GM23338 (cell line): ENCODE results near the gene BBLN. TPM values are rescaled to one million over a fixed set of nuclear protein-coding genes. Genes with fewer than 3 reads are reported as not detected.
A peak's percentile ranks its signal among the peaks of the same experiment; 100 is the strongest.
"Not testable (repeated sequence)": the region's sequence is repeated elsewhere in the genome, so short reads cannot be mapped to it uniquely, and the experiment has no call there.

ENCODE experiments used
- ATAC-seq: fragments of 200-7000 bp; cut with Tn5 transposase; 3 replicates; pipeline ENCODE4 v1.9.1; 2020
- DNase-seq: peaks from one replicate; pipeline ENCODE4 v3.0.0-alpha.2; 2015; ENCODE audit warnings: low spot score
- H2AFZ ChIP-seq: fragments of 200-600 bp; sonication (generic); 2 replicates; pipeline ENCODE4 v1.8.0; 2016; ENCODE audit warnings: antibody characterized with exemption, mild to moderate bottlenecking, moderate library complexity
- H3F3A ChIP-seq: fragments of 200-600 bp; sonication (generic); replicated peaks from 2 replicates; pipeline ENCODE4 v1.8.0; 2017; ENCODE audit warnings: antibody characterized with exemption, mixed run types, low read depth
- H3K27ac ChIP-seq: fragments of 200-600 bp; sonication (generic); 2 replicates; pipeline ENCODE4 v1.6.1; 2016; ENCODE audit warnings: low read depth
- H3K27me3 ChIP-seq: fragments of 200-600 bp; sonication (generic); 2 replicates; pipeline ENCODE4 v1.8.0; 2016; ENCODE audit warnings: mild to moderate bottlenecking, mixed run types, moderate library complexity; ENCODE audit not compliant: insufficient read depth
- H3K36me3 ChIP-seq: fragments of 200-600 bp; sonication (generic); 2 replicates; pipeline ENCODE4 v1.8.0; 2016; ENCODE audit warnings: mild to moderate bottlenecking; ENCODE audit not compliant: insufficient read depth
- H3K4me1 ChIP-seq: fragments of 200-600 bp; sonication (generic); 2 replicates; pipeline ENCODE4 v1.8.0; 2016; ENCODE audit warnings: mild to moderate bottlenecking, moderate library complexity; ENCODE audit not compliant: insufficient read depth
- H3K4me2 ChIP-seq: fragments of 200-600 bp; sonication (generic); 2 replicates; pipeline ENCODE4 v1.7.1; 2017; ENCODE audit warnings: mixed run types
- H3K4me3 ChIP-seq: fragments of 200-600 bp; sonication (generic); 2 replicates; pipeline ENCODE4 v1.6.1; 2016; ENCODE audit warnings: mixed run types
- H3K79me2 ChIP-seq: fragments of 200-600 bp; sonication (generic); replicated peaks from 2 replicates; pipeline ENCODE4 v1.8.0; 2017; ENCODE audit warnings: mild to moderate bottlenecking; ENCODE audit not compliant: insufficient read depth
- H3K9me2 ChIP-seq: fragments of 200-600 bp; sonication (generic); 2 replicates; pipeline ENCODE4 v1.8.0; 2017; ENCODE audit not compliant: insufficient read depth
- H4K20me1 ChIP-seq: fragments of 200-600 bp; sonication (generic); replicated peaks from 2 replicates; pipeline ENCODE4 v1.8.0; 2017; ENCODE audit warnings: mild to moderate bottlenecking; ENCODE audit not compliant: insufficient read depth
- H3K27ac Mint-ChIP-seq: 2 replicates; pipeline ENCODE4 v1.8.0; 2020; ENCODE audit warnings: inconsistent platforms, mild to moderate bottlenecking, moderate library complexity, mixed read lengths
- H3K27me3 Mint-ChIP-seq: 3 replicates; pipeline ENCODE4 v1.8.0; 2022; ENCODE audit warnings: low read depth, mild to moderate bottlenecking, moderate library complexity, mixed read lengths, inconsistent platforms; ENCODE audit not compliant: insufficient read depth, poor library complexity
- H3K36me3 Mint-ChIP-seq: 3 replicates; pipeline ENCODE4 v1.8.0; 2021; ENCODE audit warnings: low read depth, mild to moderate bottlenecking, inconsistent platforms, moderate library complexity, mixed read lengths
- H3K4me1 Mint-ChIP-seq: 3 replicates; pipeline ENCODE4 v1.8.0; 2020; ENCODE audit warnings: mild to moderate bottlenecking, inconsistent platforms, mixed read lengths
- H3K4me3 Mint-ChIP-seq: 3 replicates; pipeline ENCODE4 v1.8.0; 2021; ENCODE audit warnings: moderate library complexity, mild to moderate bottlenecking, inconsistent platforms, mixed read lengths
- H3K9me3 Mint-ChIP-seq: 3 replicates; pipeline ENCODE4 v1.8.0; 2020; ENCODE audit warnings: moderate library complexity, mild to moderate bottlenecking, inconsistent platforms, mixed read lengths
- CREB1 ChIP-seq: fragments of 250-450 bp; sonication (Bioruptor Pico); IDR thresholded peaks from 2 replicates; pipeline ENCODE4 v1.5.0; 2020; ENCODE audit warnings: low read depth, mild to moderate bottlenecking, moderate library complexity
- ETS1 ChIP-seq: IDR thresholded peaks from 2 replicates; pipeline ENCODE4 v1.6.1; 2016; ENCODE audit warnings: antibody characterized with exemption
- EZH2 ChIP-seq: fragments of 200-600 bp; sonication (generic); IDR thresholded peaks from one replicate; pipeline ENCODE4 v1.8.0; 2017; ENCODE audit warnings: antibody characterized with exemption, mild to moderate bottlenecking, low read depth; ENCODE audit not compliant: unreplicated experiment
- EZH2phosphoT487 ChIP-seq: fragments of 200-600 bp; sonication (generic); IDR thresholded peaks from one replicate; pipeline ENCODE4 v1.8.1; 2018; ENCODE audit warnings: antibody characterized with exemption; ENCODE audit not compliant: unreplicated experiment
- JUNB ChIP-seq: IDR thresholded peaks from one replicate; pipeline ENCODE4 v1.6.1; 2016; ENCODE audit warnings: antibody characterized with exemption; ENCODE audit not compliant: unreplicated experiment
- NANOG ChIP-seq: IDR thresholded peaks from 2 replicates; pipeline ENCODE4 v1.6.1; 2016; ENCODE audit warnings: antibody characterized with exemption, borderline replicate concordance
- POLR2AphosphoS5 ChIP-seq: IDR thresholded peaks from 2 replicates; pipeline ENCODE4 v1.6.1; 2016; ENCODE audit warnings: antibody characterized with exemption, low read depth
- STAT1 ChIP-seq: IDR thresholded peaks from one replicate; pipeline ENCODE4 v1.6.1; 2016; ENCODE audit warnings: antibody characterized with exemption; ENCODE audit not compliant: unreplicated experiment
- ZNF331 ChIP-seq: fragments of 250-450 bp; sonication (Bioruptor Pico); IDR thresholded peaks from 2 replicates; pipeline ENCODE4 v1.5.0; 2020; ENCODE audit warnings: low read depth, mild to moderate bottlenecking, moderate library complexity
- polyA plus RNA-seq: library from polyadenylated mRNA; unstranded; fragments of >200 nt; fragmentation: Nextera tagmentation; extraction: Ambion mirVana; gene quantifications from 2 replicates; pipeline ENCODE4 v1.2.1, GENCODE V29; 2016
- total RNA-seq: library from RNA; depleted of rRNA; stranded (reverse); fragments of >200 nt; shearing (Covaris generic); gene quantifications from 2 replicates; pipeline ENCODE4 v1.2.3, GENCODE V29; 2014
- TF ChIP-seq, protein P1 (sequence below): IDR thresholded peaks from one replicate; pipeline ENCODE4 v1.6.1; 2018; ENCODE audit warnings: antibody characterized with exemption; ENCODE audit not compliant: unreplicated experiment

BBLN gene
- total and polyA plus RNA-seq, 2 experiments from 2014 or later: 171 to 246 TPM

DNA sequence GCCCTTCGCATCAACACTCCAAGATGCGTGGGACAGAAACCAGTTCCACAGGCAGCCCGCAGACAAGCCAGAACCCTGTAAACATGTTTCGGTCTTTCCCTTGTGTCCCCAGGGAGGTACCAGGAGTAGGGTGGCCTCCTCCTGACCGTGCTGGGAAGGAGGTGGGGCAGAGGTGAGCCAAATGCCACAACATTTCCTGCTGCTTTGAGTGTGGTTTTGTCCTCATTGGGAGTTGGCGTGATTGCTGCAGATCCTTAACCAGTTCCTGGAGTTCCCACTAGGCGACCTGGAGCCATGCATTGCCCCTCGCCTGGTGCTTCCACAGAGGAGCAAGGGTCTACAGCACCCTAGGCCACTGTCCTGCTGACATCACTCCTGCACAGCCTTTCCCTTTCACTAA, 24.5 kb upstream of the BBLN start:
- H3K27me3 Mint-ChIP-seq, H3K36me3 Mint-ChIP-seq, DNase-seq: not testable (repeated sequence)

GRCh38 chr9:128136816-128137793, 23.0 kb upstream of the BBLN start:
- Histone ChIP-seq H2AFZ (no peak overlapping the region), H3F3A (no peaks in the 10 kb centered on the region), H3K4me3 (no peak overlapping the region), H3K4me2 (no peak overlapping the region), H4K20me1 (no peaks in the 10 kb centered on the region), H3K4me1 (no peaks in the 10 kb centered on the region), H3K79me2 (no peaks in the 10 kb centered on the region), H3K27me3 (no peaks in the 10 kb centered on the region), H3K9me2 (no peaks in the 10 kb centered on the region), H3K36me3 (no peaks in the 10 kb centered on the region), H3K27ac (no peak overlapping the region)
- DNase-seq (no peak), ATAC-seq (no peak; the same call in 2 of the 3 replicates)
- H3K27ac Mint-ChIP-seq: no peak overlapping the region; the same call in 1 of the 2 replicates
- H3K4me1 Mint-ChIP-seq: peaks cover 4% of the 10 kb centered on the region
- H3K27me3 Mint-ChIP-seq: no peaks in the 10 kb centered on the region
- no peaks in the 10 kb centered on the region; the same call in 2 of the 3 replicates for H3K36me3 Mint-ChIP-seq
- H3K9me3 Mint-ChIP-seq: no peaks in the 10 kb centered on the region
- no peak overlapping the region for H3K4me3 Mint-ChIP-seq
- TF ChIP-seq POLR2AphosphoS5: no peak
- no peak for TF ChIP-seq EZH2phosphoT487
- TF ChIP-seq, protein P1, sequence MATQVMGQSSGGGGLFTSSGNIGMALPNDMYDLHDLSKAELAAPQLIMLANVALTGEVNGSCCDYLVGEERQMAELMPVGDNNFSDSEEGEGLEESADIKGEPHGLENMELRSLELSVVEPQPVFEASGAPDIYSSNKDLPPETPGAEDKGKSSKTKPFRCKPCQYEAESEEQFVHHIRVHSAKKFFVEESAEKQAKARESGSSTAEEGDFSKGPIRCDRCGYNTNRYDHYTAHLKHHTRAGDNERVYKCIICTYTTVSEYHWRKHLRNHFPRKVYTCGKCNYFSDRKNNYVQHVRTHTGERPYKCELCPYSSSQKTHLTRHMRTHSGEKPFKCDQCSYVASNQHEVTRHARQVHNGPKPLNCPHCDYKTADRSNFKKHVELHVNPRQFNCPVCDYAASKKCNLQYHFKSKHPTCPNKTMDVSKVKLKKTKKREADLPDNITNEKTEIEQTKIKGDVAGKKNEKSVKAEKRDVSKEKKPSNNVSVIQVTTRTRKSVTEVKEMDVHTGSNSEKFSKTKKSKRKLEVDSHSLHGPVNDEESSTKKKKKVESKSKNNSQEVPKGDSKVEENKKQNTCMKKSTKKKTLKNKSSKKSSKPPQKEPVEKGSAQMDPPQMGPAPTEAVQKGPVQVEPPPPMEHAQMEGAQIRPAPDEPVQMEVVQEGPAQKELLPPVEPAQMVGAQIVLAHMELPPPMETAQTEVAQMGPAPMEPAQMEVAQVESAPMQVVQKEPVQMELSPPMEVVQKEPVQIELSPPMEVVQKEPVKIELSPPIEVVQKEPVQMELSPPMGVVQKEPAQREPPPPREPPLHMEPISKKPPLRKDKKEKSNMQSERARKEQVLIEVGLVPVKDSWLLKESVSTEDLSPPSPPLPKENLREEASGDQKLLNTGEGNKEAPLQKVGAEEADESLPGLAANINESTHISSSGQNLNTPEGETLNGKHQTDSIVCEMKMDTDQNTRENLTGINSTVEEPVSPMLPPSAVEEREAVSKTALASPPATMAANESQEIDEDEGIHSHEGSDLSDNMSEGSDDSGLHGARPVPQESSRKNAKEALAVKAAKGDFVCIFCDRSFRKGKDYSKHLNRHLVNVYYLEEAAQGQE: no peak
- TF ChIP-seq NANOG: no peak
- no peak for TF ChIP-seq JUNB
- TF ChIP-seq ZNF331 (CRISPR knock-in tag): no peak
- TF ChIP-seq CREB1 (CRISPR knock-in tag): no peak
- TF ChIP-seq EZH2: no peak
- no peak for TF ChIP-seq ETS1
- TF ChIP-seq STAT1: no peak

More for the DNA sequence above, 24.5 kb upstream of the BBLN start:
- H3K4me1 Mint-ChIP-seq, H3K4me3 ChIP-seq, H3K36me3 ChIP-seq, H3K9me2 ChIP-seq, H3K9me3 Mint-ChIP-seq, H3K27me3 ChIP-seq, H3K27ac Mint-ChIP-seq, H3F3A ChIP-seq, H3K79me2 ChIP-seq, H2AFZ ChIP-seq, H3K27ac ChIP-seq, H4K20me1 ChIP-seq, H3K4me2 ChIP-seq, H3K4me1 ChIP-seq, H3K4me3 Mint-ChIP-seq: not testable (repeated sequence)
- ATAC-seq: peak; percentile 47; the same call in 1 of the 3 replicates
